SK-N-SH (cell line): ENCODE results near the gene CPEB1. TPM values are rescaled to one million over a fixed set of nuclear protein-coding genes. Genes with fewer than 3 reads are reported as not detected.

Experiments used
- CTCF ChIA-PET: fragments of 300-600, 350-600 bp; formaldehyde crosslinking; extraction: SDS; loops from one replicate; lab custom pipeline; 2021; lab: Yijun Ruan, JAX
- POLR2A ChIA-PET: fragments of 350-600 bp; sonication (Branson Sonifier 250); formaldehyde crosslinking; extraction: SDS; loops from one replicate; lab custom pipeline; 2020; ENCODE audit warnings: antibody characterized with exemption, inconsistent platforms; lab: Yijun Ruan, JAX
- DNase-seq: peaks from one replicate; pipeline ENCODE4 v3.0.0; 2012
- H2AFZ ChIP-seq: fragments of 200-600 bp; sonication (generic); 2 replicates; pipeline ENCODE4 v1.8.1; 2016; ENCODE audit warnings: antibody characterized with exemption, mild to moderate bottlenecking, low read depth
- H3F3A ChIP-seq: fragments of 200-600 bp; sonication (generic); replicated peaks from 2 replicates; pipeline ENCODE3; 2016; ENCODE audit warnings: antibody characterized with exemption, mild to moderate bottlenecking; ENCODE audit not compliant: insufficient read depth
- H3K27ac ChIP-seq, 2 experiments: fragments of 200-500 bp in 1 of 2; fragments of 200-600 bp in 1 of 2; sonication (Bioruptor generic) in 1 of 2; sonication (generic), shearing (Covaris generic) in 1 of 2; 2 replicates each; pipeline versions ENCODE4 v1.5.1 to v1.6.1; 2014 to 2016; ENCODE audit warnings: low read depth in 2 of 2, inconsistent platforms in 1 of 2, low read length in 1 of 2, mild to moderate bottlenecking in 1 of 2, mixed read lengths in 1 of 2
- H3K27me3 ChIP-seq: fragments of 200-600 bp; sonication (generic), shearing (Covaris generic); 2 replicates; pipeline ENCODE4 v1.6.1; 2016; ENCODE audit warnings: mixed run types; ENCODE audit not compliant: insufficient read depth
- H3K36me3 ChIP-seq, 2 experiments: fragments of 200-500 bp in 1 of 2; fragments of 200-600 bp in 1 of 2; sonication (Bioruptor generic) in 1 of 2; sonication (generic) in 1 of 2; replicated peaks in 1 of 2; 2 replicates each; pipeline versions ENCODE3 to v1.5.1; 2014 to 2016; ENCODE audit warnings: low read length in 1 of 2, mild to moderate bottlenecking in 1 of 2; ENCODE audit not compliant: insufficient read depth in 2 of 2, control insufficient read depth in 1 of 2
- H3K4me1 ChIP-seq, 2 experiments: fragments of 200-500 bp in 1 of 2; fragments of 200-600 bp in 1 of 2; sonication (Bioruptor generic) in 1 of 2; sonication (generic), shearing (Covaris generic) in 1 of 2; 2 replicates each; pipeline versions ENCODE4 v1.5.1 to v1.6.1; 2014 to 2016; ENCODE audit warnings: low read depth in 1 of 2, low read length in 1 of 2, mixed run types in 1 of 2; ENCODE audit not compliant: insufficient read depth in 2 of 2, control insufficient read depth in 1 of 2
- H3K4me2 ChIP-seq: fragments of 200-600 bp; sonication (generic), shearing (Covaris generic); 2 replicates; pipeline ENCODE4 v1.6.1; 2017; ENCODE audit warnings: mixed run types
- H3K4me3 ChIP-seq, 2 experiments: fragments of 200-500 bp in 1 of 2; fragments of 200-600 bp in 1 of 2; sonication (Bioruptor generic) in 1 of 2; sonication (generic), shearing (Covaris generic) in 1 of 2; 2 replicates each; pipeline versions ENCODE4 v1.5.1 to v1.8.1; 2014 to 2016; ENCODE audit warnings: low read depth in 2 of 2, inconsistent platforms in 1 of 2, low read length in 1 of 2, mild to moderate bottlenecking in 1 of 2, mixed read lengths in 1 of 2, moderate library complexity in 1 of 2
- H3K79me2 ChIP-seq: fragments of 200-600 bp; sonication (generic); 2 replicates; pipeline ENCODE4 v1.8.1; 2017; ENCODE audit warnings: mild to moderate bottlenecking; ENCODE audit not compliant: insufficient read depth
- H3K9ac ChIP-seq: fragments of 200-600 bp; sonication (generic); 2 replicates; pipeline ENCODE4 v1.6.1; 2017; ENCODE audit warnings: mixed run types
- H3K9me2 ChIP-seq: fragments of 200-600 bp; sonication (generic); 2 replicates; pipeline ENCODE4 v1.6.1; 2017; ENCODE audit warnings: mixed run types
- H3K9me3 ChIP-seq: fragments of 200-600 bp; sonication (generic); 2 replicates; pipeline ENCODE4 v1.6.1; 2017; ENCODE audit warnings: mixed run types, mild to moderate bottlenecking, moderate library complexity
- H4K20me1 ChIP-seq: fragments of 200-600 bp; sonication (generic); 2 replicates; pipeline ENCODE4 v1.6.1; 2017; ENCODE audit warnings: mild to moderate bottlenecking, mixed run types; ENCODE audit not compliant: insufficient read depth
- CHD2 ChIP-seq: fragments of 150-350 bp; IDR thresholded peaks from 2 replicates; pipeline ENCODE4 v1.6.1; 2018; ENCODE audit warnings: low read length; ENCODE audit not compliant: partially characterized antibody
- ELF1 ChIP-seq: IDR thresholded peaks from 2 replicates; pipeline ENCODE4 v1.4.0; 2012
- EZH2phosphoT487 ChIP-seq: fragments of 200-600 bp; sonication (generic); IDR thresholded peaks from 2 replicates; pipeline ENCODE4 v1.6.1; 2017; ENCODE audit warnings: low read depth, mixed run types, mild to moderate bottlenecking, antibody characterized with exemption, moderate library complexity, borderline replicate concordance
- FOSL2 ChIP-seq: IDR thresholded peaks from 2 replicates; pipeline ENCODE4 v1.4.0; 2012; ENCODE audit warnings: low read depth, mild to moderate bottlenecking, moderate library complexity, borderline replicate concordance
- GABPA ChIP-seq: IDR thresholded peaks from 2 replicates; pipeline ENCODE4 v1.4.0; 2012; ENCODE audit warnings: low read depth, mild to moderate bottlenecking
- POLR2AphosphoS5 ChIP-seq: IDR thresholded peaks from 2 replicates; pipeline ENCODE4 v1.6.1; 2012; ENCODE audit warnings: low read depth, low read length
- REST ChIP-seq: IDR thresholded peaks from 2 replicates; pipeline ENCODE4 v1.6.1; 2012; ENCODE audit warnings: mild to moderate bottlenecking, low read depth, low read length, moderate library complexity
- WGBS: methylation state at CpG from one replicate; pipeline ENCODE4 v1.1.6; 2017; ENCODE audit warnings: low lambda C conversion rate; 5-methylcytosine and 5-hydroxymethylcytosine counted together
- polyA plus RNA-seq, 3 experiments: library from polyadenylated mRNA; depleted of rRNA; stranded (reverse); fragments of >200 nt; gene quantifications; 2 replicates each; pipeline ENCODE4 v1.2.3, GENCODE V29; 2012
- TF ChIP-seq, protein P1 (sequence below): fragments of 150-350 bp; IDR thresholded peaks from 2 replicates; pipeline ENCODE4 v1.6.1; 2016; ENCODE audit warnings: mild to moderate bottlenecking, low read depth, low read length

Gene CPEB1
- polyA plus RNA-seq, 1 of the 3 experiments (the other 2 are of a cell fraction): 2.6 TPM

GRCh38 chr15:82533801-82534200 lies 113.4 kb downstream of the CPEB1 start:
- 95% methylated on average over 3 of the region's 3 CpGs for WGBS
- Histone ChIP-seq H2AFZ (no peak overlapping the region), H3K27me3 (no peaks in the 10 kb centered on the region)

DNA sequence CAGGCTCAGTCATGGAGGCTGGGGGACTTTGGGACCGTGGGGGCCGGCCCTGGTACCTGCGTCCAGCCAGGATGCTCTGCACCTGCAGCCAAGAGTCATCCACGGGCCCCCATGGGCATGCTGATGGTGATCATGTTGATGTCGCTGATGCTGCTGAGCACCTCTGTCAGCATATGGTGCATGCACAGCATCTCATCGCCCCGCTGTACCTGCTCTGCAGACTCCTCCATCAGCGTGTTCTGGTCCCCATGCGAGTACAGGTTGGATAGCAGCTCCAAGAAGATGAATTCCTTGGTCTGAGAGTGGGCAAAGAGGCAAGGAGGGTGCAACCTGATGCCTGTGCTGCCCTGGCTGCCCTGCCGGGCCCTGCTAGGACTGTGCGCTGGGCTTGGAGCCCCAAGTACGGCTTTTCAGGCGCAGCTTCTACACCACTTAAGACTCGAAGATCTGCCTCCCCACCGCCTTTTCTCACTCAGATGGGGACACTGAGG lies 114.1 kb downstream of the CPEB1 start:
- H3K4me1 ChIP-seq: peaks cover 0 to 15% of the 10 kb centered on the region in 2 experiments; a peak in 2 of 4 replicates
- no peak overlapping the region for H3K4me3 ChIP-seq
- peaks cover 34% of the 10 kb centered on the region for H3F3A ChIP-seq
- no peak overlapping the region for H3K4me2 ChIP-seq
- H3K9ac ChIP-seq: no peak overlapping the region
- no peaks in the 10 kb centered on the region for H3K27me3 ChIP-seq
- H2AFZ ChIP-seq: no peak overlapping the region
- no peak overlapping the region for H3K27ac ChIP-seq
- H3K9me3 ChIP-seq: no peaks in the 10 kb centered on the region
- peaks cover 32% of the 10 kb centered on the region for H4K20me1 ChIP-seq
- DNase-seq: no peak
- TF ChIP-seq EZH2phosphoT487: no peak
- CTCF ChIA-PET: no interaction called here
- peaks cover 21 to 30% of the 10 kb centered on the region in 2 experiments for H3K36me3 ChIP-seq
- H3K79me2 ChIP-seq: peaks cover 18% of the 10 kb centered on the region; the same call in 1 of the 2 replicates
- H3K9me2 ChIP-seq: no peaks in the 10 kb centered on the region
- POLR2A ChIA-PET: no interaction called here
- WGBS: 96% methylated on average over 10 of the region's 15 CpGs

More at GRCh38 chr15:82533801-82534200, 113.4 kb downstream of the CPEB1 start:
- peaks cover 25% of the 10 kb centered on the region for H3K79me2 ChIP-seq
- no peak for DNase-seq
- ChIA-PET POLR2A (no interaction called here), CTCF (no interaction called here)
- no peak overlapping the region for H3K9ac ChIP-seq
- H3K9me3 ChIP-seq: no peaks in the 10 kb centered on the region
- no peak overlapping the region for H3K4me3 ChIP-seq
- no peak overlapping the region for H3K27ac ChIP-seq
- no peak for TF ChIP-seq REST
- peaks cover 7 to 23% of the 10 kb centered on the region in 2 experiments for H3K4me1 ChIP-seq
- H3F3A ChIP-seq: peaks cover 39% of the 10 kb centered on the region
- H3K4me2 ChIP-seq: no peak overlapping the region
- no peaks in the 10 kb centered on the region for H3K9me2 ChIP-seq
- H3K36me3 ChIP-seq: peaks cover 29 to 38% of the 10 kb centered on the region in 2 experiments
- peaks cover 39% of the 10 kb centered on the region for H4K20me1 ChIP-seq

- Histone ChIP-seq H3K9ac (no peak overlapping the region), H3K4me2 (no peak overlapping the region), H2AFZ (no peak overlapping the region), H3K27me3 (no peaks in the 10 kb centered on the region), H3K36me3 (peaks cover 16 to 25% of the 10 kb centered on the region in 2 experiments), H3K79me2 (peaks cover 12% of the 10 kb centered on the region; the same call in 1 of the 2 replicates), H3K9me3 (no peaks in the 10 kb centered on the region), H4K20me1 (peaks cover 26% of the 10 kb centered on the region), H3K9me2 (no peaks in the 10 kb centered on the region), H3K4me3 (no peak overlapping the region), H3K27ac (no peak overlapping the region), H3F3A (peaks cover 29% of the 10 kb centered on the region), H3K4me1 (peaks cover 0 to 11% of the 10 kb centered on the region in 2 experiments; a peak in 1 of 4 replicates)
- DNase-seq: no peak
- WGBS: 68% methylated on average over 4 of the region's 9 CpGs
- POLR2A ChIA-PET: interaction anchor here (2.8 kb wide), 1 partner anchor 8 kb away, joined by 19 read pairs; the partner anchor contains the start of gene RPS17
- TF ChIP-seq FOSL2 (no peak), GABPA (no peak), CHD2 (no peak), ELF1 (no peak), POLR2AphosphoS5 (no peak)
- TF ChIP-seq, protein P1, sequence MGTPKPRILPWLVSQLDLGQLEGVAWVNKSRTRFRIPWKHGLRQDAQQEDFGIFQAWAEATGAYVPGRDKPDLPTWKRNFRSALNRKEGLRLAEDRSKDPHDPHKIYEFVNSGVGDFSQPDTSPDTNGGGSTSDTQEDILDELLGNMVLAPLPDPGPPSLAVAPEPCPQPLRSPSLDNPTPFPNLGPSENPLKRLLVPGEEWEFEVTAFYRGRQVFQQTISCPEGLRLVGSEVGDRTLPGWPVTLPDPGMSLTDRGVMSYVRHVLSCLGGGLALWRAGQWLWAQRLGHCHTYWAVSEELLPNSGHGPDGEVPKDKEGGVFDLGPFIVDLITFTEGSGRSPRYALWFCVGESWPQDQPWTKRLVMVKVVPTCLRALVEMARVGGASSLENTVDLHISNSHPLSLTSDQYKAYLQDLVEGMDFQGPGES: no peak
- CTCF ChIA-PET: no interaction called here
These were observed 114.7 kb downstream of the CPEB1 start for GRCh38 chr15:82532383-82532990.
